Neutrophil (primary cell): ENCODE data around the gene AGO3.
"Not testable (repeated sequence)": the region's sequence is repeated elsewhere in the genome, so short reads cannot be mapped to it uniquely, and the experiment has no call there.

Experiments
- H3K27ac ChIP-seq: fragments of 200-600 bp; sonication (generic); 2 replicates; pipeline ENCODE4 v1.5.1; 2016; ENCODE audit warnings: mild to moderate bottlenecking, moderate library complexity
- H3K27me3 ChIP-seq: fragments of 200-600 bp; sonication (generic); 2 replicates; pipeline ENCODE4 v1.6.0; 2016; ENCODE audit warnings: mild to moderate bottlenecking
- H3K36me3 ChIP-seq: fragments of 200-600 bp; sonication (generic); 2 replicates; pipeline ENCODE4 v1.5.1; 2017
- H3K4me1 ChIP-seq, 2 experiments: fragments of 200-600 bp in 1 of 2; sonication (generic) in 1 of 2; 1 replicate in 1 of 2; 2 replicates in 1 of 2; pipeline versions ENCODE4 v1.5.1 to v1.6.1; 2013 to 2016; ENCODE audit warnings: low read depth in 1 of 2, low read length in 1 of 2, mild to moderate bottlenecking in 1 of 2, moderate library complexity in 1 of 2; ENCODE audit not compliant: control insufficient read depth in 1 of 2, insufficient read depth in 1 of 2
- H3K4me3 ChIP-seq, 2 experiments: fragments of 200-600 bp in 1 of 2; sonication (generic) in 1 of 2; 1 replicate in 1 of 2; 2 replicates in 1 of 2; pipeline ENCODE4 v1.5.1; 2013 to 2016; ENCODE audit warnings: low read depth in 1 of 2, low read length in 1 of 2, mild to moderate bottlenecking in 1 of 2, moderate library complexity in 1 of 2
- H3K9me3 ChIP-seq: fragments of 200-600 bp; sonication (generic); 2 replicates; pipeline ENCODE4 v1.5.1; 2016
- CTCF ChIP-seq: fragments of 200-600 bp; sonication (generic); IDR thresholded peaks from 2 replicates; pipeline ENCODE4 v1.5.1; 2016; ENCODE audit warnings: antibody characterized with exemption

The AGO3 gene

GRCh38 chr1:36008546-36009197 lies 77.8 kb downstream of the AGO3 start:
- Histone ChIP-seq H3K4me1 (no peaks in the 10 kb centered on the region), H3K36me3 (peaks cover 37% of the 10 kb centered on the region), H3K27me3 (no peaks in the 10 kb centered on the region), H3K27ac (no peak overlapping the region), H3K9me3 (no peaks in the 10 kb centered on the region), H3K4me3 (no peak overlapping the region)
- TF ChIP-seq CTCF, result no peak

GRCh38 chr1:36014722-36015220 lies 83.9 kb downstream of the AGO3 start:
- H3K4me3 ChIP-seq, result no peak overlapping the region
- H3K9me3 ChIP-seq, result no peaks in the 10 kb centered on the region
- no peaks in the 10 kb centered on the region for H3K4me1 ChIP-seq
- H3K27ac ChIP-seq, result no peak overlapping the region
- TF ChIP-seq CTCF, result no peak
- H3K27me3 ChIP-seq, result no peaks in the 10 kb centered on the region
- peaks cover 67% of the 10 kb centered on the region for H3K36me3 ChIP-seq

GRCh38 chr1:36016686-36017085 lies 85.8 kb downstream of the AGO3 start:
- Histone ChIP-seq H3K27me3 (no peaks in the 10 kb centered on the region), H3K4me3 (no peak overlapping the region), H3K27ac (no peak overlapping the region), H3K9me3 (no peaks in the 10 kb centered on the region), H3K4me1 (no peaks in the 10 kb centered on the region), H3K36me3 (peaks cover 72% of the 10 kb centered on the region)
- TF ChIP-seq CTCF, result no peak

- H3K4me3 ChIP-seq, result no peak overlapping the region
These were observed 92.3 kb downstream of the AGO3 start for GRCh38 chr1:36023098-36023769.

GRCh38 chr1:36024024-36024423 lies 93.1 kb downstream of the AGO3 start:
- not testable (repeated sequence) for H3K27ac ChIP-seq, H3K4me3 ChIP-seq, H3K9me3 ChIP-seq, H3K27me3 ChIP-seq, H3K4me1 ChIP-seq
- H3K36me3 ChIP-seq, result peaks cover 31% of the 10 kb centered on the region

More at GRCh38 chr1:36023098-36023769, 92.3 kb downstream of the AGO3 start:
- H3K27me3 ChIP-seq, result no peaks in the 10 kb centered on the region
- no peak for TF ChIP-seq CTCF
- no peak overlapping the region for H3K27ac ChIP-seq
- no peaks in the 10 kb centered on the region for H3K9me3 ChIP-seq
- H3K36me3 ChIP-seq, result peaks cover 38% of the 10 kb centered on the region
- H3K4me1 ChIP-seq, result no peaks in the 10 kb centered on the region

- no peak for TF ChIP-seq CTCF
- Histone ChIP-seq H3K36me3 (peaks cover 23% of the 10 kb centered on the region), H3K9me3 (no peaks in the 10 kb centered on the region), H3K27me3 (no peaks in the 10 kb centered on the region), H3K4me3 (no peak overlapping the region), H3K4me1 (no peaks in the 10 kb centered on the region), H3K27ac (no peak overlapping the region)
These were observed 93.9 kb downstream of the AGO3 start for GRCh38 chr1:36024847-36025246.
